Left hindlimb (tissue), 1 donor: Measurements from ENCODE around the gene NR3C2.
"Not testable (repeated sequence)": the region's sequence is repeated elsewhere in the genome, so short reads cannot be mapped to it uniquely, and the experiment has no call there.

Experiments
- DNase-seq: peaks from one replicate; pipeline ENCODE4 v3.0.0-alpha.2; 2018

The NR3C2 gene

DNA sequence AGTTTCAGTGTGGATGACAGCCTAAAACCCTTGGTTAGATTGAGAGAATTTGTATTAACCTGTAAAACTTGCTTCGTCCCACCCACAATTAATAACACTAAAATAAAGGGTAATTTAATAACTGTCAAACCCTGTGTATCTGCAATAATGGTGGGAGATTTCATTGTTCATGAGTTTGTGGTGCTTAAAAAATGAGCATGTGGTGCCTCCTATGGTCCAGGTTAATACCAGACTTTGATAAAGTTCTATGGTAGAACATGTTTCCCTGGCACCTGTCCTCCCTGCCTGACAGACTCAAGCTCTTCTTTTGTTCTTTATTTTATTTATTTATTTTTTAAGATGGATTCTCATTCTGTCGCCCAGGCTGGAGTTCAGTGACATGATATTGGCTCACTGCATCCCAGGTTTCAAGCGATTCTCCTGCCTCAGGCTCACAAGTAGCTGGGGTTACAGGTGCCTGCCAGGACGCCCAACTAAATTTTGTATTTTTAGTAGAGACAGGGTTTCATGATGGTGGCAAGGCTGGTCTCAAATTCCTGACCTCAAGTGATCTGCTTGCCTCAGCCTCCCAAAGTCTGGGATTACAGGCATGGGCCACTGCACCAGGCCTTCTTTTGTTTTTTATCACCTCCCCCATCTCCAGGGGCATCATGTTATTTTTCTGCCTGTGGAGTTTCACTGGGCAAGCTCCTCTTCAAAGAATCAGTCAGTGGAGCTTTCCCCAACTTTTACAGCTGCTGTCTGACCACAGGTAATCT lies 289.2 kb downstream of the NR3C2 start:
- DNase-seq: no peak

DNA sequence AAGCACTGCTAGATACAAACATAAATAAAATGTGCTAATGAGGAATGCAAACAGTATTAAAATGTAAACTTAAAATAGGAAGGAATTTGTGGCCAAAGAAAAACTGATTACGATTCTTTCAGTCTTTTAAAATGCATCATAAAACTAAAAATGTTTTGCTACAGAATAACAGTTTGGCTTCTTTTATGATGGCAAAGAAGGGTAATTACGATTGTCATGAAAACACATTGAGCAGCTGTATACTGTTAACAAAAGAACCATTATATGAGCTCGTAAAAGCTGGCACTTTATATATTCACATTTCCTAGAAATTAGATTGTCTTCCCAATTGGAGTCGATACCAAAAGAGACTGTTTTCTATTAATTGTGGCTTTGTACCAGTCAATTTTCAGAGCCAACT lies 290.4 kb downstream of the NR3C2 start:
- no peak for DNase-seq

DNA sequence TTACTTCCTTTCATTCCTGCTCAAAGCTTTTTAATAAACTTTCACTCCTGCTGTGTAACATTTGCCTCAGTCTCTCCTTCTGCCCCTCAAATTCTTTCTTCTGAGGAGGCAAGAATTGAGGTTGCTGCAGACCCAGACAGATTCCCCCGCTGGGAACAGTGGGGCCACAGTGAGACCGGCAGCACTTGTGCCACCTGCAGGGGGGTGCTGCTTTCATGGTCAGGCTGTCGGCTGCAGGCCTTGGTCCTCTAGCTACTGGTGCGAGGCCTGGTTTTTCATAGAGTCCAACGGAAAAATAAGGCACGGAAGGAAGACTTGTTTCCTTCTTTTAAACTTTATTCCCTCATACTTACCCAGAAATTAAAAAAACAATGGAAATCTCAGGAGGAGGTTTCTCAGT lies 296.7 kb downstream of the NR3C2 start:
- no peak for DNase-seq

DNA sequence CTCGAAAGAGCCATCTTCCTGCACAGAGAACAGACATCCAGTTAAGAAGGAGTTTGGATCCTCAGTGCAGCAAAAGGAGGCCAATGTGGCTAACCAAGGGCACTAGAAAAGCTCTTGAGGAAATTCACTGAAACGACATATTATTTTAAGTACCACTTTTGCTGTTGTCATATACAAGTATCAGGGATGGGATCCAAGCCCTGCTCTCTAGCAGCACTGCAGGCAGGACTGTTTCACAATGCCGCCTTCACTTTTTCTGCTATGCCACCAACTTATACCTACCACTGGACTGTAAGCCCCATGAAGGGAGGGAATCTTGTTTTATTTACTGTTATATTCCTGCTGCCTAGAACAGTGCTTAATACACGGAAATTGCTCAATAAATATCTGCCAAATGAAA lies 299.0 kb downstream of the NR3C2 start:
- no peak for DNase-seq

DNA sequence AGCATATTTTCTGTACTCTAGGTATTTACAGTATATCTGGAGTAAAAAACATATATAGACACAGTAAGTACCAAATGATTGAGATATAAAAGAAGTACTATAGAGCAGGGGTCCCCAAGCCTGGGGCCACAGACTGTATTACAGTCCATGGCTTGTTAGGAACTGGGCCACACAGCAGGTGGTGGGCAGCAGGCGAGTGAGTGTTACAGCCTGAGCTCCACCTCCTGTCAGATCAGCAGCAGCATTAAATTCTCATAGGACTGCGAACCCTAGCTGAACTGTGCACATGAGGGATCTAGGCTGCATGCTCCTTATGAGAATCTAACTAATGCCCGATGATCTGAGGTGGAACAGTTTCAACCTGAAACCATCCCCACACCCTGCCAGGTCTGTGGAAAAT lies 300.7 kb downstream of the NR3C2 start:
- no peak for DNase-seq

DNA sequence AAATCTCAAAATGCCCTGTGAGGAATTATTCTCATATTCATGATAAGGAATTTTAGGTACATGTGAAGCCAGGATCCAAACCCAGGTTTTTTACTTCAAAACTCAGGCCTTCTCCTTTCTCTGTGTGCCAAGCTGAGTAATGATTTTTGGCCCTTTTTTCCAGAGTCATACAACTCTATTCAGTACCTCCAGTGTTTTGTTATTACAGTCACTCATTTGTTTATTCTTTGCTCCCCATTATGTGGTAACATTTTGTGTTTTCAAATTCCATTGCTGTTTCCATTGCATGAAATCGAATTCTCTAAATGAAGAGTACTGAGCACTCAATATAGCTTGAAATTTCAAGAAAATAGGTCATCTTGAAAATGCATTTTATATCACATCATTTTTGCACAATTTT lies 315.4 kb downstream of the NR3C2 start:
- no peak for DNase-seq

DNA sequence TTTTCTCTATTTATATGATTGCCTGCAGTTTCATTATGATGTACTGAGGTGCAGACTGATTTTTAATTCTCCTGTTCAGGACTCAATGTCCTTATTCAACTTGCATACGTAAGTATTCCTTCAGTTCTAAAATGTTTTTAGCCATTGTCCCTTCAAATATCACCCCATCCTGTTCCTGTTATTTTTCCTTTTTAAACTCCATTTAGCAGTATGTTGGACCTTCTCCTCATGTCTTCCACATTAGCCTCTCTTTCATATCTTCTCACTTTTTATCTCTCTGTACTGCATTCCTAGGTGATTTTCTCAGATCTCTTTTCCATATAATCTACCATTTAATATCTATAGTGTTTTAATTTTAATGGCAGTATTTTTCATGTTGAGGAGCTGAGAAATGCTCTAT lies 317.7 kb downstream of the NR3C2 start:
- no peak for DNase-seq

DNA sequence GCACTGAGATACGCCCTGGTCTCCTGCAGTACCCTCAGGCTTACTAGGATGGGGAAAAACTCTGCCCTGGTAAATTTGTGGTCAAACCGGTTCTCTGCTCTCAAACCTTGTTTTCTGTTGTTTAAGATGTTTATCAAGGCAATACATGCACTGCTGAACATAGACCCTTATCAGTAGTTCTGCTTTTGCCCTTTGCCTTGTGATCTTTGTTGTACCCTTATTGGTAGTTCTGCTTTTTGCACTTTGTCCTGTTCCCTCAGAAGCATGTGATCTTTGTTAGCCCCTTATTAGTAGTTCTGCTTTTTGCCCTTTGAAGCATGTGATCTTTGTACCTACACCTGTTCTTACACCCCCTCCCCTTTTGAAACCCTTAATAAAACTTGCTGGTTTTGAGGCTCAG lies 319.1 kb downstream of the NR3C2 start:
- DNase-seq: not testable (repeated sequence)

DNA sequence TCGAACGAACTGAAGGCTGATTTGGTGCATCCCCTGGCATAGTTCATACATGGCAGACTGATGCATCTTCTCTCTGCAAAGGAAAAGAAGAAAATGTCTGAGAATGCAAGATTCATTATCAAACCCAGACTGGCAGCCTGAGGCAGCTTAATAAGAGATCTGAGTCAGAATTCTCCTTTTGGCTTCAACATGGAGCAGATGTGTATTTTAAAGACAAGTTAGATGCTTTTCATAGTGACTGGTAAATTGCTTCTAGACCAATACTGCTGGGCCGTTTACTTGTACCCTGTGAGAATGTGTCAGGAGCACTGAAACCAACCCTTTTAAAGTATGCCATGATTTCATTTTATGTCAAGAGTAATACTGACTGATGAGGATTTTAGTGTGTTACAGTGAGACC lies 322.0 kb downstream of the NR3C2 start:
- no peak for DNase-seq

DNA sequence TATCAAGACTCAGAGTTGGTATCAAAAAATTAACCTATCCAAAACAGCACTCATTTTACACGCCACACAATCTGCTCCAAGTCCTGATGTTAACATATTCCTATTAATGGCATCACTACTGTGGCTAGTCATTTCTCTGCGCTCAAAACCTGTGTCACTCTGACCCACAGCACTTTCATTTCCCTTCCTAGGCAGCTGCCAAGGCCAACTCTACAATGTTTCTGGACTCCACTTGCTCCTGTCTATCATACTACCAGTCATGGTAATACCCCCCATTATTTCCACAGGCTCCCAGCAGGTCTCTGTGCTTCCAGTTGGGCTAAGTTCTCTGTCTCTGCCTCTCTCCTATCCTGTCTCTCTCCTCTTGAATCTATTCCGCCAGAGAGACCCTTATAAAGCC lies 323.6 kb downstream of the NR3C2 start:
- no peak for DNase-seq

DNA sequence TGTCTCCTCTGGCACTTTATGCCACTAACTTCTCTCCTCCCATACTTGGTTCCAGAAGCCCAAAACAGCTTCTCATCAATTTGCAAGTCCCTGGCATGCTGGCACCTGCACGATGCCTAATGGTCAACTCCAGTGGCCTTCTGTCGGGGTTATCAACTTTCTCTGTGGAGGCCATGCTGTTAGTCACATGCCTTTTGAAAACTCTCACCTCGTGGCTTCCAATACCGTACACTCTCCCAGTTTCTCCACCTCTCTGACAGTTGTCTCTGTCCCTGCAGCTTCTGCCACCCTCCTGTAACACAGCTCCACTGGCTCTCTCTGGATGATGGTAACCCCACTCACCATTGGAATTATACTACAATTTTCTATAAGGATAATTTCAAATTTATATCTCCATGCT lies 324.0 kb downstream of the NR3C2 start:
- DNase-seq: no peak

DNA sequence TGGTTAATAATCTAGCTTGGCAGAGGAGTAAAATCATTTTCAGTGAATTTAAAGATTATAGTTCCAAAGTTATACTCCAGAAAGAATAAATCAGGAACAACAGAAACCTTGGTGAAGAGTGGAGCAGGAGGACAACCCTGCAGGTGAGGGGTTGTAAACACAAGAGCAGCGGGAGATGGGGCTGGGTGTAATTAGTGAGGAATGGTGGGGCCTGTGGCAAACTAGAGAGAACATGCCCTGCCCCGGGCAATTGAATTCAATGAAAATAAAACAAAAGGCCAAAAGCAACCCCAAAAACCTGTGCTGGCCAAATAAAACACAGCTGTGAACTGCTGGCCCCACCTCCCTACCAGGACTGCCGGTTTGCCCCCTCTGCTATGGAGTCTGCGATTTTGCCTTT lies 325.2 kb downstream of the NR3C2 start:
- DNase-seq: no peak

DNA sequence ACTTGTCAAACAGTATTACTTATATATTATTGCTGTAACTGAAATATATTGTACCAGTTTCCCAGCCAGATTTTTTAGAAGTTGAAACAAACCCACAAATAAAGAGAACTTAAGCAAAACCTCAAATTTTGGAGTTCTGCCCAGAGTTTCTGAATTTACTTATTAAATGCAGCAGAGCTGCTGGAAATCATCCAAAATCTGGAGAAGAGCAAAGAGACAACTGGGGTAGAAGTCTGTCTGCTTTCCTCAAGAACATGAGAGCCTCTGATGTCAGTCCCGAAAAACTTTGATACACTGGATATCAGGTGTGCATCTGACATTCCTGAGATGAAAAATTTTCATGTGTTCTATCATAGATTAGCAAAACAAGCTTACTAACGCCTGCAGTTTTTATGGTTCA lies 325.9 kb downstream of the NR3C2 start:
- no peak for DNase-seq

DNA sequence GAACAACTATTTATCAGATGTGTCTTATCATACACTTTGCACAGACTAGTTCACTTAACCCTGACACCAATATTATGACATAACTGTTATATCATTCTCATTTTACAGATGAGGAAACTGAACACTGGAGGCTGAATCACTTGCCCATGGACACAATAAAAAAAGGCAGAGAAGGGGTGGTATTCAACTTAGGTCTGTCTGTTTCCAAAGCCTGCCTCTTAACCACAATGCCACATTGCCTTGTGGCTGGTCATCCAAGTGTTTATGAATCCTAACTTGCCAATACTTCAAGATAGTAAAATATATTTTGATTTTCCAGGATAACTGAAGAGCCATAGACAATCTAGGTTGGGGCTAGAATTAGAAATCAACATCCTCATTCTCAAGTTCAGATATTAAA lies 327.8 kb downstream of the NR3C2 start:
- DNase-seq: no peak

DNA sequence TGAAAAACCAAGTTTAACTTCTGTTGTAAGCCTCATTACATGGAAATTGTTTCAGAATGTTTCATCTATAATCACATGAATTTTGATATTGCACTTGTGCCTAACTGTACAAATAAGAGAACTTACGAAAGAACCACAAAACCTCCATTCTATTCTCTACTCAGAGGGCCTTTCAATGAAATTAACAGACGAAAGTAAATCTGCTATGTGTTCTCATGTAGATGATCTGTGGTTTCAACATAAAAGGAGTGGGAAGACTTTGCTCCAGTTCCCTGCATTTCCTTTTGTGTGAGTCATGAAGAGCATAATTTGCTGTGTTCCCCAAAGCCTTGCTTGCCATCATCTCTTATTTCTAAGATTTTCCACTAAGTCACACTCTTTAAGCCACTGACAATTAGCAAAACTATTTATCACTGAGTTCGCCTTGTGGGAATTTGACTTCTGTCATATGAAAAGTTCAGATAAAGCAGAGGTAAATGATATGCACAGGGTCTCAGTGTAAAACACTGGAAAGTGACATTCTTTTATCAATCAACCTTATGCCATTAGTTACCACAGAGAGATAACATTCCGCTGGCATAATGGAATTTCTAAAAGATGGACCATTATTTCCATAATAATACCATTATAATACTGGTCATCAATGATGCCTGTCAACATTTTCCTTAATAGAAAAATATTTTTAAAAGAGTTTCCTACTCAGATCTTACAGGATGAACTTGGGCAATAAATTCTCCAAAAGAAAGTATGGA lies 329.8 kb downstream of the NR3C2 start:
- DNase-seq: no peak

DNA sequence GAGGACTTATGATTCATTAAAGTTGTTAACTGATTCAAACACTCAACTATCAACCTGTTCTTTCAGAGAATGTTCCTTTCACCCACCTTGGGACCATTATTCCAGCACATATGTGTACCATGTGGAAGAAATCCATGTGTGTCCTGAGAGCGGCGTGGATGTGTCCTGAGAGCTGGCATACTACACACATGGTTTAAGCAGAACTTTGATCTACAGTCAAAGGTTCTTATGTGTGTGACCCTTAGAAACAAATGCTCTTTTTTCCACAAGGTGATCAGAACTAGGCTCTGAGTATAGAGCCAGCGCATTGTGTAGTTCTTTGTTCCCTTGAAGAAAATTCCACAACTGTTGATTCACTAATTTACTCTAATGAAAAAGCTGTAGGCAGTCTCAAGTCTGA lies 332.0 kb downstream of the NR3C2 start:
- DNase-seq: no peak

DNA sequence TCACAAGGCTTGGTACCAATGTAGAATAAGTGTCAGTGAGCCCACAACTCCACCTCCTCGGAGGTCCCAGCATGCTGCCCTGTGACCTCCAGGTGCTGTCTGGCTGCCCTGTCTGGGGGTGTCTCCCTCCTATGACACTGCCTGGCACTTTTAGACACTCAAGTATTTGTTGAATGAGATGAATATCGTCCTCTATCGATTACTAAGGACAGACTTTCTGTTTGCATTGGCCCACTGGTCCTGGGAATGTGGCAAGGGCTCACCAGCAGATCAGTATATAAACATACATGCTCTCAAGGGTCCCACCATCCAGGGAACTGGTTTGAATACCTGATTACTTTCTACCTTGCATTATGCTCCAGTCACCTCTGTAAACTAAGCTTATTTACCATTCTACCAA lies 333.0 kb downstream of the NR3C2 start:
- DNase-seq: no peak

DNA sequence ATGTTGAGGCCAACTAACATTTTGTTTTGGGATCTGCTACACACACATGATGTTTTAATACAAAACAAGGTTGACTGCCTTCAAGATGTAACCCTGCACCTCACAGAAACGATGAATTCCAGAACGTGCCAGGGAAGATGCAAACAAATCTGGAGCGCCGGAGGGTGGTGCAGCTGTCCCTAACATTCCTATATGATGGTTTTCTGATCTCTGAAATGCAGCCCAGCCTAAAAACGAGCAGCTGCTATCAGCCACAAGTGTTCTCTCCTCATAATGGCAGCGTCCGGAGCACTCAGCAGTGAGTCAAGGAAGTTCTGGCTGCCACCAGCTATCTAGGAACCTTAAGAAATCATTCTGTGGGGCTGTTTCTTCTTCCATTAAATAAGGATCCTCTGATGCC lies 333.4 kb downstream of the NR3C2 start:
- peak; percentile 42 for DNase-seq

DNA sequence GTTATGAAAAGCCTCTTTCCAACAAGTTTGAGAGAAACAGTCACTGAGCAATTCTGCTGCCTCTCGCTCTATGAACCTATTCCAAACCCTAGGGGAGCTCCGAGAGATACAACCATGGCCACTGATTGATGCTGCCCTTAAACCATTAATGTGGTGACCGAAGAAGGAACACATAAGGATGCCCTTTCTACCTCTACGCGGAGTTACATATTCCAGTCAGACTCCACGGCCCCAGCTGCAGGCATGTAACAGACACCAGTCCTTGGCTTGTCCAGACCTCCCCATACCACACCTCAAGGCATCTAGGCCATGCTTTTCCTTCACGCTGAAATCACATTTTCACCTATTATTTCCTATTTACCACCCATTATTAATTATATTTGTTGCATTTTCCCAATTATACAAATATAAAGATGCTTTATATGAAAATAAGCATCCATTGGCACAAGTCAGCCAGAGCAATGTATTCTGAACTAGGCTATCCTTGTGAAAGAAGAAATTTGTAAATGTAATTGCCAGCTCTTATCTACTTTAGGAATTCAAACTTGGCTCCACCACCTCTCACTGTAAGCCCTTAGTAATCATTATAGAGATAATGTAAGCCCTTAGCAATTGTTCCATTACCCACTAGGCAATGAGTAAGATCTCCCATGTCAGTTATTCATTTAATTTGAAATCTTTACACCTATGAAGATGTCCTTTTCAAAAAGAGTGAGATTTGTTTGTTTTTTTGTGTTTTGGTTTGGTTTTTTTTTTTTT lies 338.4 kb downstream of the NR3C2 start:
- DNase-seq: no peak

DNA sequence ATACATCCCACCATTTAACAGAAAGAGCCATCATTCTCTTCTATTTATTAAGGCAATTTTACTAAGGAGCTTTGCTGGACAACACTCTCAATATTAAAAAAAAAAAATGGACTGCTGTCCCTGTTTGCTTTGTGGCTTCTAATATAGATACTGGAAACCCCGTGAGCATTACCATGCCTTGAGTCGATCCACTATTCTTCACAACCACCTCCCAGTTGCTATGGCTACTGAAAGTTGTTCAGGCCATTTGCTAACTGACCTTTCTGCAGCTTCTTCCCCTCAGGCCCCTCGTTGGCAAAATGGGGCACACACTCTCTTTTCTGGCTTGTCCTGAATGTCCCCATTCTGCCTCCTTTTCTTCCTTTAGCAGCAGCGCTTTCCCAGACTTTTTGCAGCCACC lies 340.4 kb downstream of the NR3C2 start:
- no peak for DNase-seq

DNA sequence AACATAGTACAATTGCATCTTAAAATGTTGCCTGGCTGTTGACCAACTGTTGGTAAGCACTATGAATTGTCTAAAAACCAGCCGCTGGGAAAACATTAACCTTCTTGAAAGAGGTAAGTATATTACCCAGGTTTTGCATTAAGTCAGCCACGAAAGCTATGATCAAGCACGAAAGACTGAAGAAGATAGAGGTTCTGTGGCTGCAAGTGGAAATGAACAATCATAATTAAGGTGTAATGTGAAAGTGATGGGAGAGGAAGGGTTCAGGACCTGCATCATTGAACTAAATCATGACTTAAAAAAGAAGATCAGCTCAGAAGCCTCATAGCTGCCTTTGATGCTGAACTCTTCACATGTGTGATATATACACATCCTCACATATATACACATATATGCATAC lies 341.0 kb downstream of the NR3C2 start:
- DNase-seq: no peak

DNA sequence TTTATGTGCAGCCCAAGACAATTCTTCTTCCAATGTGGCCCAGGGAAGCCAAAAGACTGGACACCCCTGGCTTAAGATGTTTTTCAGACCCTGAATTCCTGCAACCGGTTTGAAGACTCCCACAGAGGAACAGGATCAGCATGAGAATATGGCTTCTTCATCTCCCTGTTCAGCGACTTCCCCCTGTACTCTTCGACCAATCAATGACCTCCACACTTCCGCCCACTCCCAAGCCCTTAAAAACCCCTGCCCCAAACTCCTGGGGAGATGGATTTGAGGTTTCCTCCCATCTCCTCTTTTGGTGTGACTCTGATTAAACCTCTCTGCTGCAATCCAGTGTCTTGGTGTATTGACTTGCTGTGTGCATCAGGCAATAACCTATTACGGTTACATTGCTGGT lies 344.4 kb downstream of the NR3C2 start:
- DNase-seq: no peak

DNA sequence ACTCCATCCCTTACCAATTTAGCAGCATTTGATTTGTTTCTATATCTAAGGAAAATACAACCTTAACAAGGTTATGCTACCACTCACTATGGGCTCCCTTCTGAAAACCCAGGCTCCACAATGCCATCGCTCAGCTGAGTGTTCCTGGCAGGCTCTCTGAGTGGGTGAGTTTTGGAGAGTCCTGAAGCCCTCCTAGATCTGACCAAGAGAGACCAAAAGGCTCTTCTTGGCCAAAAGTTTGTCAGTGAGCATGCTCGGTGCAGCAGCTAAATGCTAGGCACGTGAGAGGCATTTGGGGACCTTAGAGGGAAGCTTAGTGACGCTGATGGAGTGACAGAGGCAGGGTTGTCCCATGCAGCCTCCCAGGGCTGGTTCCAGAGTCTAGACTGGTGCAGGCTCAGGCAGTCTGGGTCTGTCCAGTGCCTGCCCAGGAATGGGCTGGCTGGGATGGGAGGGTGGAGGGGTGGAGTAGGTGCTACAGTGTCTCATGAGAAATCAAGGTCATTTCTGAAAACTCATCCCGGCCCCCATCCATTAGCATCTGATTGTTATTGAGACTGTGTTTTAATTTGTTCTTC lies 346.8 kb downstream of the NR3C2 start:
- no peak for DNase-seq

DNA sequence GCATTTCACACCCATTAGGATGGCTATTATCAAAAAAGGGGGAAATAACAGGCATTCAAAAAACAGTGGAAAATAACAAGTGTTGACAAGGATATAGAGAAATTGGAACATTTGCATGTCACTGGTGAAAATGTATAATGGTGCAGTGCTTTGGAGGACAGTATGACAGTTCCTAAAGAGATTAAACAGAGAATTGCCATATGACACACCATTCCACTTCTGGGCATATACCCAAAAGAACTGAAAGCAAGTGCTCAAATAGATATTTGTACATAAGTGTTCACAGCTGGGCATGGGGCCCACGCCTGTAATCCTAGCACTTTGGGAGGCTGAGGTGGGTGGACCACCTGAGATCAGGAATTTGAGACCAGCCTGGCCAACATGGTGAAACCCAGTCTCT lies 348.1 kb downstream of the NR3C2 start:
- DNase-seq: no peak
